Neural progenitor cell (in vitro differentiated cells): Measurements from ENCODE around the gene GEMIN5.

ENCODE experiments used
- EZH2 ChIP-seq: fragments of 200-600 bp; sonication (generic); IDR thresholded peaks from 2 replicates; pipeline ENCODE4 v1.6.1; 2017; ENCODE audit warnings: antibody characterized with exemption, mild to moderate bottlenecking, moderate library complexity
- TF ChIP-seq, protein P1 (sequence below): fragments of 200-600 bp; sonication (generic); IDR thresholded peaks from 2 replicates; pipeline ENCODE4 v1.5.1; 2017; ENCODE audit warnings: antibody characterized with exemption, mild to moderate bottlenecking

DNA sequence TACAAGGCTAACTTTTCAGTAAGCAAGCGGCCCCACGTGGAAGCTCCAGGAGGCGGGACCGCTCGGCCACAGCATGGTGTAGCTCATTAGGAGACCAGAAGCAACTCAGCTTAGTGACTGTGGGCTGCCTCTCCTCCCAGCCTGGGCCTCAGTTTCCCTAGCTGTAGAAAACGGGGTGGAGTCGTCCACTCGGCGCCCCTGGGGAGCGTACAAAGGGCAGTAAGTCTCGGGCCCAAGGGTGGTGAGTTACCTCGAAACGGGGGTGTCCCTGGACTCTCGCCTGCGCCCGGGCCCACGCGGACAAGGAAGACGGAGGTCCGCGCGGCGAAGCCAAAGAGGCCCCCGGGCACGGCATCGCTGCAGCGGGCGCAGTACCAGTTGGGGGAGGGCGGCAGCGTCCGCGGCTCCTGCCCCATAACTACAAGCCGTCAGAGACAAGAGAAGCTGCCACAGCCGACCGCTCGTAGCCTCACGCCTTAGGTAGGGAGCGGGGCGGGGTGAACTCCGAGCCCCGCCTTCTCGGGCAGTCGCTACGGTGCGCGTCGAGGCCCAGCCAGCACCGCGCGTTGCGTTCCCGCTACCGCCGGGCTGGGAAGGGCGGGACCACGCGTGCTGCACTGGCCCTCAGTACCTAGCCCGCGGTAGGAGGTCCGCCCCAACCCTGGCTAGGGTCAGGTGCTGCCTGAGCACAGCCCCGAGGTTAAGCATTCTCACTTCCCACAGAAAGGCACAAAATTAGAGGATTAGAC lies at the start of gene GEMIN5:
- TF ChIP-seq, protein P1, sequence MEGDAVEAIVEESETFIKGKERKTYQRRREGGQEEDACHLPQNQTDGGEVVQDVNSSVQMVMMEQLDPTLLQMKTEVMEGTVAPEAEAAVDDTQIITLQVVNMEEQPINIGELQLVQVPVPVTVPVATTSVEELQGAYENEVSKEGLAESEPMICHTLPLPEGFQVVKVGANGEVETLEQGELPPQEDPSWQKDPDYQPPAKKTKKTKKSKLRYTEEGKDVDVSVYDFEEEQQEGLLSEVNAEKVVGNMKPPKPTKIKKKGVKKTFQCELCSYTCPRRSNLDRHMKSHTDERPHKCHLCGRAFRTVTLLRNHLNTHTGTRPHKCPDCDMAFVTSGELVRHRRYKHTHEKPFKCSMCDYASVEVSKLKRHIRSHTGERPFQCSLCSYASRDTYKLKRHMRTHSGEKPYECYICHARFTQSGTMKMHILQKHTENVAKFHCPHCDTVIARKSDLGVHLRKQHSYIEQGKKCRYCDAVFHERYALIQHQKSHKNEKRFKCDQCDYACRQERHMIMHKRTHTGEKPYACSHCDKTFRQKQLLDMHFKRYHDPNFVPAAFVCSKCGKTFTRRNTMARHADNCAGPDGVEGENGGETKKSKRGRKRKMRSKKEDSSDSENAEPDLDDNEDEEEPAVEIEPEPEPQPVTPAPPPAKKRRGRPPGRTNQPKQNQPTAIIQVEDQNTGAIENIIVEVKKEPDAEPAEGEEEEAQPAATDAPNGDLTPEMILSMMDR, result no peak
- TF ChIP-seq EZH2, result no peak
